GM18505 (cell line): ENCODE measurements around the gene UROC1.

Experiments used
- ATAC-seq: cut with Tn5 transposase; IDR thresholded peaks from one replicate; pipeline ENCODE4 v1.9.1; 2021; ENCODE audit not compliant: unreplicated experiment
- POLR2A ChIP-seq: IDR thresholded peaks from 4 replicates; pipeline ENCODE4 v1.6.1; 2011; ENCODE audit warnings: borderline replicate concordance; ENCODE audit not compliant: insufficient read depth, insufficient read length; ENCODE audit errors: extremely low read depth

The UROC1 gene

DNA sequence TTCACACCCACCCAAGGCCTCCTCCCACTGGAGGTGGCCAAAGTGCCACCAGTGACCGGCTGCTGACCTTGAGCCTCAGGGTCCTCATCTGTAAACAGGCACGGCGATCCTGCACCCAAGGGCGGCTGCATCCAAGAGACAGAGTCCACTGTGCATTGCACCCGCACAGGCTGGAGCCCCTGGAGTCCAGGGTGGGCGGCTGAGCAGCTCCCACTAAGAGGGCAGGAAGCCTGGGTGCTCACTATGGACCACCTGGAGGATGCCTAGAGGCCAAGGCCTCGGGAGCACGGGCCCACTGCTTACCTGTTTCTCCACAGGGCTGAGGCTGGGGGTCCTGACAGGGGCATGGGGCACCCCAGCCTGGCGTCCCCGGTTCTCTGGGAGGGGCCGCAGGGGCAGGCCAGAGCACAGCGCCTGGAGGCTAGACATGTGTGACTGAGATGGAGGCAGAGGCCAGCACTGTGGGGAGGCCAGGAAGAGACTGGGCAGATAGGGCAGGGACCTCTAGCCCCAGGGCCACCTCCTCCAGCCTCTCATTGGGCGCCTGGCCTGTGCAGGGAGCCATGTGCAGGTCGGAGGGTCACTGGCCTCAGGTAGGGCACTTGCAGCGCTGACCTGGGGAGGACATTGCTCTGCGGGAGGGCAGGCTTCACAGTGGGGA lies at the start of gene UROC1:
UROC1 (minus strand) TSS at position 483 of the 661 bp plus-strand sequence; CDS start at position 429, 54 bp downstream.
- TF ChIP-seq POLR2A, result no peak
- ATAC-seq, result no peak

DNA sequence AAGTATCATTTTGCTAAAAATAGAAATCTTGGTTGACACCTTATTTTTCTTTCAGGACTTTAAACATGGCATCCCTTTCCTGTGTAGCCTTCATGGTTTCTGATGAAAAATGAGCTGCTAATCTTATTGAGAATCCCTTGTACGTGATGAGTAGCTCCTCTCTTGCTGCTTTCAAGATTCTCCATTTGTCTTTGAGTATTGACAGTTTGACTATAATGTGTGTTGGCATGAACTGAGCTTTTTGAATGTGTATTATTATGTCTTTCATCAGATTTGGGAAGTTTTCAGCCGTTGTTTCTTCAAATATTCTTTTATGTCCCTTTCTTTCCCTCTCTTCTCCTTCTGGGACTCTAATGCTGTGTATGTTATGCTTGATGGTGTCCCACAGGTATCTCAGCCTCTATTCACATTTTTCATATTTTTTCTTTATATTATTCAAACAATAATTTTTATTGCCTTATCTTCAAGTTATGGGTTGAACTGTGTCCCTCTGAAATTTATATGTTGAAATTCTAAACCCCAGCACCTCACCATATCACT lies 45.2 kb upstream of the UROC1 start:
- TF ChIP-seq POLR2A, result no peak
- no peak for ATAC-seq

GRCh38 chr3:126558336-126559071 lies 40.9 kb upstream of the UROC1 start, which contains the start of gene C3orf22:
Gene C3orf22 (minus strand): TSS chr3:126558932. CDS start chr3:126553390, 5,542 bp downstream.
- TF ChIP-seq POLR2A, result no peak
- ATAC-seq, result no peak

DNA sequence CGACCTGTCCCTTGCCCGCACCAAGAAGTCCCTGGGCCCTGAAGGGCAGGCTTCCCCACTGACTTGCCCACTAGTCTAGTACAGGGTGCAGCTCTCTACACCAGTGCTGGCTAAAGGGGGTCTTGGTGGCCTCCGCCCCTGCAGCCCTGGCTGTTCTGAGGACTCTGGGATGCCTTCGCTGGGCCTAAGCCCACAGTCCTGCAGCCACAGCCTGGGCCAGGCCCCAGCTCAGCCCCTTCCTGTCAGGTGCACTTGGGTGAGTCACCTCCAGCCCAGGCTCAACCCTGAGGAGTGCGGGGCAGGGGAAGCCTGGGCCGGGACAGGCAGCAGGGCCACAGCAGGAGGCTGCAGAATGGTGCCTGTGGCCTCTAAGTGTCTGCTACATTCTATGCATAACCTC lies 40.2 kb upstream of the UROC1 start:
- no peak for TF ChIP-seq POLR2A
- no peak for ATAC-seq

DNA sequence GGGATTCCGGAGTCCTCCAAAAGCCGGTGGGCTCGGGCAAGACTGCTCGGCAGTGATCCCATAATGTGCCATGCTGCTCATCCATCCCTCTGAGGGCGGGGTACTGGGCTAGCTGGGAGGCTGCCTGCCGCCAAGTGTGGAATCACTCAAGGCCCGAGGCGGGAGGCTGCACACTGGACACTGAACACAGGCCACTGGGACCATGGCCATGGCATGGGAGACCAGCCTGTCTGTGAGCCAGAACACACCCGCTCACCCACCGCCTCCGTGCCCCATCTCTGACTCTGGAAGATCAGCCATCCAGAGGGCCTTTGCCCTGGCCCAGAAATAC lies 39.8 kb upstream of the UROC1 start:
- TF ChIP-seq POLR2A, result no peak
- ATAC-seq, result no peak

- no peak for TF ChIP-seq POLR2A
- ATAC-seq, result no peak
Observed at GRCh38 chr3:126556637-126557414, 39.3 kb upstream of the UROC1 start.

GRCh38 chr3:126555795-126556636 lies 38.4 kb upstream of the UROC1 start:
- no peak for ATAC-seq
- TF ChIP-seq POLR2A, result no peak

GRCh38 chr3:126554560-126555525 lies 37.3 kb upstream of the UROC1 start:
- no peak for ATAC-seq
- no peak for TF ChIP-seq POLR2A

DNA sequence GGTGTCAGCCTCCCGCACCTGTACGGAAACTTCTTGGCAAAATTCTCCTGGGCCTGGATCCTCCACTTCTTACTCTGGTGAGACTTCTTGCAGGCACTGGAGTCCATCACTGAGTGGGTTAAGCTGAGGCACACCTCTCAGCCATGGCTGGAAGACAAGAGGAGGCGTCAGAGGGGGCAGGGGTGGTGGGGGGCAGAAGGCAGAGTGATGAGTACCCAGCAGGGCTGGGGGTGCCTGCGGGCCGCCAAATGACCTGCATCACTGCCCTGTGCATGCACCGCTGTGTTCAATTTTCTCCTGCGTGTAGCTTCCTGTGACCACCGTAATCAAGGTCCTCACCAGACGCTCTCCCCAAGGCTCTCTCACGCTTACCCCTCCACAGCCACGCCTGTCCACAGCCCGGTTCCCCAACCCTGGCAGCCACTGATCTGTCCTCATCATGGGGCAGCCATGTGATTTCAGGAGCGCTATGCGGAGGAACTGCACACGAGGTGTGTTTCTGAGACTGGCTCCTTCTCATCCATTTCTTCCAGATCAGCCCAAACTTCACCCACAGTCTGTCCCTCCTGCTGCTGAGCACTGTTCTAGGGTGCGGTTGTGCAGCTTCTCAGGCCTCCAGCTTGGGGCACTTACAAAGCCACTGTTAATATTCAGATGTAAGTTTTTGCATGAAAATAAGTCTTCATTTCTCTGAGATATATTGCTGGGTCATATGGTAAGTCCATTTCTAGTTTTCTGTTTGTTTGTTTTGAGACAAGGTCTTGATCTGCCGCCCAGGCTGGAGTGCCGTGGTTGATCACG lies 35.9 kb upstream of the UROC1 start:
- no peak for TF ChIP-seq POLR2A
- ATAC-seq, result no peak

- no peak for TF ChIP-seq POLR2A
- no peak for ATAC-seq
Observed at GRCh38 chr3:126552688-126553283, 35.2 kb upstream of the UROC1 start.
